ENCODE results near the gene ZDHHC13.

Gene ZDHHC13

DNA sequence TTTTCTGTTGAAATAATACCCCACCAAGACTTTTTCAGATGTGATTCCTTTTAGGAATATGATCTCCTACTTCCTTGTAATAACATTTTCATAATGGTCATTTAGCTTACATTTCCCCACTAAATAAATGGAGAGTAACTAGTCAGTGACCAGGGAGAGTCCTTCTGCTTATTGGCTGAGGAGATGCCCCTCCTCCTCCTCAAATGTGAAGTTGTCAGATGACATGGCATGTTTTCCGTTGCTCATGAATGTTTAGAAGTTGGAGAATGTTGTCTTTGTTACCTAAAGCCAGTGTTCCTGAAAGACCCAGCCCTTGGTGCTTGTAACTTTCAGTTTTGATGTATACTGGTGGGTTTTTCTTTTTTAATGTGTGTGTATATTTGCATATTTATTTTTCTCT is 46.6 kb downstream of the ZDHHC13 start:
- no peak for DNase-seq
- intact Hi-C loops (cut with DNase I) = loop anchor here (5.0 kb wide), 1 partner anchor 389 kb away; no protein-coding TSS in a partner anchor

DNA sequence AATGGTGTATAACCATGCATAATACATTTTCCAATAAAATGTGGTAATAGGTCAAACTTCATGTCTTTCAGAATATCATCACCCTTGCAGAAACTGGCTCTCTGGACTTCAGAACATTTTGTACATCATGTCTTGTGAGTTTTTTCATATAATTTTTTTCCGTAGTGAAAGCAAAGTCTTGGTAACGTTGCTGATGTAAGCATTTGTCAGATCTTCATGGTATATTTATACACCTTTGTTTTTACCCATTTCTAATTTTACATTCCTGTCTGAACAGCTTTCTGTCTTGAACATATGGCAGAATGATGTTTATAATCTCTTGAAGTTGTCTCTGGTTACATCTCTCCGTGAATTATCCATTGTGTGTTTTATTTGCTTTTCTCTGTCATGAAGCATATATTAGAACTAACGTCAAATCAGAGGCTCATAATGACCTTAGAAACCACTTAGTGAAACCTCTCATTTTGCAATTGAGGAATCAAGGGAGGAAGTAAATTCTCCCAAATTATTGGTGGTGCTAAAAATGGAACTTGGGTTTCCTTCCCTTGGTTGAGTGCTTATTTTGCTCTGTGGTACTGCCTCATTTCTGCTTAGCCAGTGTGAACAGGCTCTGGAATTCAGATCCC is 47.4 kb downstream of the ZDHHC13 start:
- no peak for DNase-seq
- intact Hi-C loops (cut with DNase I) = loop anchor here (5.0 kb wide), 1 partner anchor 388 kb away; no protein-coding TSS in a partner anchor

GRCh38 chr11:19164881-19165280 is 47.9 kb downstream of the ZDHHC13 start:
- no peak for DNase-seq
- intact Hi-C loops (cut with DNase I) = loop anchor here (5.0 kb wide), 1 partner anchor 387 kb away; no protein-coding TSS in a partner anchor

GRCh38 chr11:19168090-19168489 is 51.1 kb downstream of the ZDHHC13 start:
- DNase-seq = no peak
- intact Hi-C loops (cut with DNase I) = no loop called here

- no peak for DNase-seq
- intact Hi-C loops (cut with DNase I) = no loop called here
Measured at GRCh38 chr11:19173004-19173689, 56.2 kb downstream of the ZDHHC13 start.

GRCh38 chr11:19173964-19174638 is 57.1 kb downstream of the ZDHHC13 start:
- intact Hi-C loops (cut with DNase I) = no loop called here
- no peak for DNase-seq

- intact Hi-C loops (cut with DNase I) = no loop called here
- no peak for DNase-seq
Measured at GRCh38 chr11:19176629-19177186, 59.7 kb downstream of the ZDHHC13 start.

DNA sequence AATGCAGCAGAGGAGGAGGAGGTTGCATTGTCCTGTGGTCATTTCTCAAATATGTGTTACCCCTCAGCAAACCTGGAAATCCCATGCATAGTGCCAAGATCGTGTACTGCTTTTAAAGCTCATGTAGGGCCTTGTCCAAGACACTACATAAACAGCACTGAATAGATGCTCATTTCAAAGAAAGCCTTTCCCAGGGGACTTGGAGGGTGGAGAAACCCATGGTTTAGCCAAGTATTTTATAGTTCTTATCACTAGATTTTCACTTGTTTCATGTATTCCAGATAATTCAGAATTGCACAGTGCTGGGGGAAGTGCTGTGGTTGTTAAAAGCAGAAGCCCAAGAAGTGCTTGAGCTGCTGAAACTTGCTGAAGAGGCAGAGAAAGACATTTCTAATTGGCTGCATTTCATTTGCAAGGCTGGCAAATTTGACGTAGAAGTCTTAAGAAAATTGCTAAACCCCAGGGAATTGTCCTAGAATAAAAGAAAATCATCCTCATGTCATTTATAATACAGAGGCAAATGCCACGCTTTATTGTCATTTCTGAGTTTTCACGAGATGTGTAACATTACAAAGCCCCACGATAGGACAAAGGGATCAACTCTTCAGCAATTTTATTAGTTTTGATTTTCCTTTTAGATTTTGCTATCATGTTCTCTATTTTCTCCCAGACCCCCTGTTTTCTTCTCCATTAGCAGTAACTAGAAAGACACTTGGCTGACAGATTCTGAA is 64.7 kb downstream of the ZDHHC13 start:
- DNase-seq = no peak
- intact Hi-C loops (cut with DNase I) = no loop called here

- intact Hi-C loops (cut with DNase I) = no loop called here
- DNase-seq = no peak
Measured at GRCh38 chr11:19183646-19184045, 66.7 kb downstream of the ZDHHC13 start.

GRCh38 chr11:19185036-19185435 is 68.1 kb downstream of the ZDHHC13 start:
- no peak for DNase-seq
- intact Hi-C loops (cut with DNase I) = no loop called here

- intact Hi-C loops (cut with DNase I) = no loop called here
- no peak for DNase-seq
Measured at GRCh38 chr11:19185516-19186052, 68.6 kb downstream of the ZDHHC13 start.

- no peak for DNase-seq
- intact Hi-C loops (cut with DNase I) = no loop called here
Measured at GRCh38 chr11:19187114-19187832, 70.3 kb downstream of the ZDHHC13 start.

DNA sequence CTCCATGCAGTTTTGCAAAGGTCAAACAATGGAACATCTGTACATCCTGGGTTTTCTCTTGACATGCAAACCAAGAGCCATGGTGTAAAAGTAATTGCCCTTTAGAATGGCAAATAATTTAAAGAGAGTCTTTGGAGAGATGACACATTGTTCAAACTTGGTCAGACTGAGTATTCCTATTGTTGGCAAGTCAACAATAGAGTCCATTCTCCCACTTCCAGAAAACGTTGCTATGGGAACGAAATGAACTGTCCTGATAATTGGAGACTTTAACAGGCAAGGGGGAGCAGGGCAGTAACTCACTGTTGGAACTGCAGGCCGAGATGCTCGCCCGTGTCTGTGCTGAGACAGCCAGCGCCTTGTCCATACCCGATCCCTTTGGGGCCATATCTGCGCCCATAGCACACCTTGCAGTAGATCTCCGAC is 70.9 kb downstream of the ZDHHC13 start:
- DNase-seq = peak in 6 of 10 donors; percentile 8 to 84 (median 45)
- intact Hi-C loops (cut with DNase I) = no loop called here

GRCh38 chr11:19191530-19192169 is 74.7 kb downstream of the ZDHHC13 start:
- intact Hi-C loops (cut with DNase I) = no loop called here
- DNase-seq = no peak

GRCh38 chr11:19193916-19194315 is 76.9 kb downstream of the ZDHHC13 start:
- intact Hi-C loops (cut with DNase I) = no loop called here

DNA sequence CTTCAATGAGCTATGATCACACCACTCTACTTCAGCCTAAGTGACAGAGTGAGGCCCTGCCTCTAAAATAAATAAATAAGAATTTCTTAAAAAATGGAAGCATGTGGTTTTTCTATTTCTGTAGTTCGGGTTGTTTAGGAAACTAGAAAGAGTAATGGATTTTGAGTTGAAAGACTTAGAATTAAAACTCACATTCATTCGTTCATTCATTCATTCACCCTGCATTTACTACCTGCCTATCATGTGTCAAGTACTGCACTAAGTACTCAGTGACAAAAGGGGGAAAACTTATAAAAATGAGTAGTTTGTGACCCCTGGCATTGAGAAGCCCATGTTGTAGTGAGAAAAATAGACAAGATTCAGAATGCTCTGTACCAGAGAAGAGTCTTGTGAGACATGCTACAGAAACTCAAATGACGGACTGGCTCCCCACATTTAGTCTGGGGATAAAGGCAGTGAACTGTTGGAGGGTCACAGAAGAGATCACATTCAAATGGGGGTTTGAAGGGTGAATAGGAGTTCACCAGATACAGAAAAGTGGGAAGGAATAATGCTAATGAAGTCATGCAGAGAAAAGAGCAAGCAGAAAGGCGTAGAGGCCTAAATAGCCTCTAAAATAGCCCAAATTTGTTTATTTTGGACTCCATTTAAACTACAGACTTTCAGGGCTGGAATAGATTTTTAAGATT is 77.8 kb downstream of the ZDHHC13 start:
- intact Hi-C loops (cut with DNase I) = no loop called here
- DNase-seq = no peak

More at GRCh38 chr11:19193916-19194315, 76.9 kb downstream of the ZDHHC13 start:
- no peak for DNase-seq

- intact Hi-C loops (cut with DNase I) = no loop called here
- no peak for DNase-seq
Measured at GRCh38 chr11:19196432-19196831, 79.5 kb downstream of the ZDHHC13 start.

- intact Hi-C loops (cut with DNase I) = no loop called here
- DNase-seq = no peak
Measured at GRCh38 chr11:19199048-19199447, 82.1 kb downstream of the ZDHHC13 start.

DNA sequence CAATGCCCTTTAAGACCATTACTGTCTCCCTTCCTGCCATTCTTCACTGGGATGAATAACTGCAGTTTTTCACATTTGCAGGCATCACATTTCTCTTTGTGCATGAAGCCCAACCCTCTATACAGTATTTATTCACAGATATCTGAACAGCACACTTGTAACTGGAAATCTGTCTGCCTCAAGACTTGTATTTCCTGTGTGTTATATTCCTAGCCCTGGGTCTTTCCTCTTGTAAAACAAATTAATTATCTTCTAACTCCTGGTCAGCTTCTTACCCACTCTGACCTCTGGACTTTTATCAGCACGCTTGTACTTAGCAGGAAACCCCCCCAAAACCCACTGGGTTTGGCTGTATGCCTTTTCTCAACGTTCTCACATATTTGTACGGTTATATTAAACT is 82.8 kb downstream of the ZDHHC13 start:
- DNase-seq = no peak
- intact Hi-C loops (cut with DNase I) = no loop called here

Data from posterior cingulate gyrus (tissue), 11 donors.